NCI-H2107 treated with DMSO at 0.1 percent for 48 hours (cell line): Measurements from ENCODE around the gene JAML.

Experiments used
- DNase-seq: peaks from one replicate; lab custom pipeline; 2025; ENCODE audit not compliant: unreplicated experiment; lab: John Stamatoyannopoulos, UW

Gene JAML

GRCh38 chr11:118169300-118170140 is 55.3 kb downstream of the JAML start:
- no peak for DNase-seq

GRCh38 chr11:118168751-118169150 is 56.1 kb downstream of the JAML start:
- DNase-seq: no peak

DNA sequence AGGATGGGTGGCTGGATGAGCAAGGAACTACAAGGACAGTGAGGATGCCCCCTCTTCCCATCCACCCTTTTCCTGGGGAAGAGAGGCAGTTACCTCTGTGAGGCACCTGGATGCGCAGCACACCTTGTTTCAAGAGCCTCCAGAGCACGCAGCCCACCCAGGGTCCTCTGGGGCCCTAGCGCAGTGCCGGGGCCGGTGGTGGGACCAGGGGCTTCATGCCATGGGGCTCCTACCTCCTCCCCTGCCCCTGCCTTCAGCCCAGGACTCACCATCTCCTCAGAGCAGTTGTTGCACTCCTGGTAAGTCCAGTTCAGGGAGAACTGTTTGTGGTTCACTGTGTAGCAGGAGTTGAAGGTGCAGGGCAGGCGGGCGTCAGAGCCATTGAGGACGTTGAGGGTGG is 56.5 kb downstream of the JAML start:
- no peak for DNase-seq

DNA sequence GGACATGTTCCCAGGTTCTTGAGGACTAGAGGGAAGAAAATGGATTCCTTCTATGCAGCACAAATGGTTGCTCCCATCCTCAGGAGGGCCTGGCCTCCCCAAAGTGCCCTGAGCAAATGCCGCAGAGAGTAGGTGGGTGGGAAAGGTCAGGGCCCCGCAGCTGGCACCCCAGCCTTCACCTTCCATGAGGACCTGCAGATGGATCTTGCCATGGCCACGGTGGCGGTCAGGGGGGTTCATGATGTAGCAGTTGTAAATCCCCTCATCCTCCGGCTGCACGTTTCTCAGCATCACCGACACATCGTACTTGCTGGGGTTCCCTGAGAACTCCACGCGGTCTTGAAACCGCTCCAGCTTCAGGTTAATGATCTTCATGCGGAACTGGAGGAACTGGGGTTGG is 56.9 kb downstream of the JAML start:
- no peak for DNase-seq

DNA sequence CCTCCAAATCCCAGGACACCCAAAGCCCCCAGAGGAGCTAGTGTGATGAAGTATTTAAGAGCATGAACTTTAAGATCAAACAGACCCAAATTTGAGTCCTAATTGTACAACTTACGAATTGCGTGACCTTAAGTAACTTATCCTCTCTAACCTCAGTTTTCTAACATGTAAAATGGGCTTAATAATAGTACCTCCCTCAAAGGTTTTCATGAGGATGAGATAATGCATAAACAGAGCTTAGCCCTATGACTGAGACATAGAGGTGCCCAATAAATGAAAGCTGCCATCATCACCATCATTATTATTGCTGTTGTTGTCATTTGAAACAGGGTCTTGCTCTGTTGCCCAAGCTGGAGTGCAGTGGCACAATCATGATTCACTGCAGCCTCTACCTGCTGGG is 57.6 kb downstream of the JAML start:
- no peak for DNase-seq

DNA sequence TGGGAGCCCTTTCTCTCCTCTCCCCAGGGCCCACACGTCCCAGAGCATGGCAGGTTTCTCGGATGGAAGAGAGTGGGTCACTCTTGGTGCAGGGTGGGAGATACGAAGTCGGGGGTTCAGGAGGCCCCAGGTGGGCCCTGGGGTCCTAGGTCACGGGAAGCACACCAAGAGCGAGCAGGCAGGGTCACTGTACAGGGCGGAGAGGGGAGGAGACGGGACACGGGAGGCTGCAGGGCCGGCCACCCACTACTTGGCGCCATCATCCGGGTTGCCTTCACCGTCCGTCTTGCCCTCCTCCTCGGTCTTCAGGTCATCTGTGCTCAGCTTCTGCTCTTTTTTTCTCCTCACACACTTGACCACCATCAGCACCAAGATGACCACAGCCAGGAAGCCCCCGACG is 58.2 kb downstream of the JAML start:
- no peak for DNase-seq

GRCh38 chr11:118164885-118165284 is 59.9 kb downstream of the JAML start:
- DNase-seq: no peak

- no peak for DNase-seq
Measured at GRCh38 chr11:118163494-118163893, 61.3 kb downstream of the JAML start.

GRCh38 chr11:118162846-118163245 is 62.0 kb downstream of the JAML start:
- no peak for DNase-seq

DNA sequence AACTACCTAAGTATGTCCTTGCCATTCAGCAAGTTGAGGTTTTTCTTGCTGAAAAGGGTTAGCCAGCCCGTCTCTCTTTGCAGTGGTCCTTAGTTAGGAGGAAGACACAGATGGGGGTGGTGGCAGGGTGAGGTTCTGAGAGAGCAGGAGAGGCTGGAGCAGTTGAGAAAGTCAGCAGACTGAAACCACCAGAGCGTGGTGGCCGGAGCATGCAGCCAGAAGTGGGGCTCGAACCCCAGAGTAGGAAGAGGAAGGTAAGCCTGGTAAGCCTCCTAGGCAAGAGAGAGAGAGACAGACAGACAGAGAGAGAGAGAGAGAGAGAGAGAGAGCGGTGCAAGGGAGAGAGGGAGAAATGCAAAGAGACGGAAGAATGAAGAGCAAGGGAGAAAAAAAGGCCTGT is 63.0 kb downstream of the JAML start:
- no peak for DNase-seq

DNA sequence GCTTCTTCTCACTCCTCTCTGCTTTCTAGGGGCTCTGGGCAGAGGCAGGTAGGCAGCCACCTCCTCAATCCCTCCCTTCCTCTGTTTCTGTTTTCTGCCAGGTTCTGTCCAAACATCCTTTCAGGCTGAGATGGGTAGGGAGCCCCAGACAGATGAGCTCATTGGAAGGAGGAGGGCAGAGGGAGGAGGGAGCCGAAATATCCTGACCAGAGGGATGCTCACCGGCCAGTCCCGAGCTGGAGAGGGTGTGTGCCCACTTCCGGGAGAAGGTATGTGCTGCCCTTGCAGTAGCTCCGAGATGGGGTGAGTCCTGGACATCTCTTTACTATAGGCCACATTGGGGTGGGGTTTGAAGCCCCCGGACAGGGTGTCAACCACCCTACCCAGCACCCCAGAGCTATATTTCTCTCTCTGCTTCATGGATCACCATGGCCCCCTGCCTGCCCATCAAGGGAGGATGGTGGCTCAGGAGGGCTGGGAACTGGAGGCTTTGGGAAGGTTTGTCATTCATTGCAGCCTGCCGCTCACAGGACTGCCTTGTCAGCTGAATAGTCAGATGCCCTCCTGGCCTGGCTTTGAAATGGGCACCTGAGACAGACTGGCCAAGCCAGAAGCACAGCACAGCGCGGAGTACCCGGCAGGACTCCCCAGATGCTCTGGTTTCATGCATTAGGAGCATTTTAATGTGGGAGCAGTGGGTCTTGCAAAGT is 67.5 kb downstream of the JAML start:
- no peak for DNase-seq

- DNase-seq: peak; percentile 41
Measured at GRCh38 chr11:118156531-118157185, 68.2 kb downstream of the JAML start.

DNA sequence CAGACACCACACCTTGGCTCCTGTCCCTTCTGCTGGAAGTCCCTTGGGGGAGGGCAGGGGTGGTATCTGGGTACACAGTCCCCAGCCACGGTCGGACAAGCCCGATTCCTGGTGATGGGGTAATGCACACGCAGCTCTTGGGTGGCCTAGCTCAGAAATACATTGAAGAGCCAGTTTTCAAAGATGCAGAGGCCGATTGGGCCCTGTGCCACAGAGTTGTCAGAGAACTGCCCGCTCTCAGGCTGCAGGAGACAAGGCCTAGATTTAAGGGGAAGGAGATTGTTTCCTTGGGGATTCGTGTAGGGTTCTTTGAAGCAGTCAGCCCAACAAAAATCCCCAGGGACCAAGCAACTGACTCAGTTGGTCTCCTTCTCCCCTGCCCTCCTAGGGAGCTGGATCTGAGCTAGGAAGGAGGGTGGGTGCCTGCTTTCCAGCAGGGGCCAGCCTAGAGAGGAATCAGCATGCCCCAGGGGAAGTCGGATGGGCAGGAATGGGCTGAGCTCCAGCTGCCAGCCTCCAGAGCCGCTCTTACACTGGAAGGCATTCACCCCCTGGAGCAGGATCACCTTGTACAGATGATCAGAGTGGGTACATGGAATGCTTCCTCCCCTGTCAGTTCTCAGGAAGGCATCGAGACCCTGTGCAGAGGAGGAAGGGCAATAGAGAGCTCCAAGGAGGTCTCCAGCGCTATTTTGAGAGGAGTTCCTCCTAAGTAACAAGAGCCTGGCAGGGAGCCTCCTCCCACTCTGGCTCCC is 68.9 kb downstream of the JAML start:
- no peak for DNase-seq

- no peak for DNase-seq
Measured at GRCh38 chr11:118154641-118155040, 70.2 kb downstream of the JAML start.

GRCh38 chr11:118153976-118154375 is 70.8 kb downstream of the JAML start:
- no peak for DNase-seq

GRCh38 chr11:118153516-118153915 is 71.3 kb downstream of the JAML start:
- no peak for DNase-seq

DNA sequence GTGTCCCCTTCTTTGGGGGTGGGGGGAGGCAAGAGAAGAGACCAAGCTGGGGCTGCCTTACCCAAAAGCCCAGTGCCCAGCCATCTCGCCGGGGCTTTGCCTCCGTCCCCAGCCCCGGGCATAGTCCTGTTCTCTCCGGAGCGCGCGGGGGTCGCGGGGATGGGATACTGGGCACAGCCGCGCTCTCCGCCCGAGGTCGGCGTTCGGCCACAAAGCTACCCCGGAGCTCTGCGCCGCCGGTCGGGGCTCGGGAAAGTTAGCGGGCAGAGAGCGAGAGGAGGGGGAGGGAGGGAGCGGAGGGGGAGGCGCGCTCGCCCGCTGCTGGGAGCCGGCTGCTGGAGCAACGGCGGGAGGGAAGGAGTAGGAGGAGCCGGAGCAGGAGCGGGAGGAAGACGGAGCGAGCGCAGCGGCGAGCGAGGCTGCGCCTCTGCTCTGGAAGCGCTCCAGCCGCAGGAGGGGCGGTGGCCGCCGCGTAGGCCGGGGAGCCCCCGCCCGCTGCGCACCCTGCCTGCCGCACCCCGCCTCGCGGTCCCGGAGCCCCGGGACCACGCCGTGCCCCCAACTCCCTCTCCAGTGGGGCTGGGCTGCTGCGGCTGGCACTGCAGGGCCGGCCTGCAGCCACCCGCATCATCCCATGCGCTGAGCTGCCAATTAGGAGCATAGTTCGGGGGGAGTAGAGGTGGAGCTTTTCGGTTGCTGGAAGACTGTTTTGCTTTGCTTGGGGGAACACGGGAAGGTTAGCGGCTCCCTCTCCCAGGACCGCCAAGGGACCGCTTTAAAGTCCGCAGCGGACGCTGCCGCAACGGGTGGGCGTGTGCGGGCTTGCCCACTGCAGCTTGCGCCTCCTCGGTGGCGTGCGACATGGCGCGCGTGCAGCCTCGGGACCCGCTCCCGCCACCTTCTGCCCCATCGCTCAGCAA is 72.0 kb downstream of the JAML start, which contains the start of gene SCN4B:
SCN4B (minus strand) TSS at position 272 of the 920 bp plus-strand sequence; CDS start at position 122, 150 bp downstream.
- DNase-seq: peak; percentile 20

GRCh38 chr11:118152020-118152551 is 72.7 kb downstream of the JAML start:
- DNase-seq: no peak

- no peak for DNase-seq
Measured at GRCh38 chr11:118151431-118151830, 73.4 kb downstream of the JAML start.

GRCh38 chr11:118149493-118149892 is 75.3 kb downstream of the JAML start:
- no peak for DNase-seq
